Uterus (tissue), 2 donors: Measurements from ENCODE around the gene EOMES.

Experiments
- CTCF ChIP-seq, 4 experiments: fragments of 200-600 bp in 2 of 4; fragments of 450-650 bp in 2 of 4; sonication (generic) in 2 of 4; IDR thresholded peaks; one replicate each; pipeline ENCODE4 v1.5.1; 2016 to 2019; ENCODE audit warnings: antibody characterized with exemption in 4 of 4, mild to moderate bottlenecking in 2 of 4, moderate library complexity in 1 of 4
- POLR2A ChIP-seq, 2 donors: fragments of 450-650 bp; IDR thresholded peaks; one replicate each; pipeline ENCODE4 v1.6.1; 2016; ENCODE audit warnings: antibody characterized with exemption in 2 of 2, mild to moderate bottlenecking in 1 of 2, moderate library complexity in 1 of 2

GRCh38 chr3:27740854-27741253 lies 18.7 kb upstream of the EOMES start:
- no peak for TF ChIP-seq CTCF (IDR thresholded peaks at IDR 0.05)
- no peak for TF ChIP-seq POLR2A (IDR thresholded peaks at IDR 0.05)
